ES-I3 (cell line): ENCODE data around the gene GPBP1L1.
A peak's percentile ranks its signal among the peaks of the same experiment; 100 is the strongest.
"Not testable (repeated sequence)": the region's sequence is repeated elsewhere in the genome, so short reads cannot be mapped to it uniquely, and the experiment has no call there.

Experiments
- H3K36me3 ChIP-seq: 2 replicates; pipeline ENCODE4 v1.6.1; 2013; ENCODE audit warnings: mild to moderate bottlenecking, low read length, control low read depth, moderate library complexity; ENCODE audit not compliant: insufficient read depth
- H3K4me1 ChIP-seq: 2 replicates; pipeline ENCODE4 v1.6.1; 2013; ENCODE audit warnings: mild to moderate bottlenecking, control low read depth, low read length; ENCODE audit not compliant: insufficient read depth
- H3K9ac ChIP-seq: 2 replicates; pipeline ENCODE4 v1.6.1; 2013; ENCODE audit warnings: low read depth, mild to moderate bottlenecking, low read length, moderate library complexity
- H3K9me3 ChIP-seq: 2 replicates; pipeline ENCODE4 v1.6.1; 2013; ENCODE audit warnings: mild to moderate bottlenecking, low read length, moderate library complexity; ENCODE audit not compliant: control insufficient read depth, insufficient read depth

The GPBP1L1 gene, protein sequence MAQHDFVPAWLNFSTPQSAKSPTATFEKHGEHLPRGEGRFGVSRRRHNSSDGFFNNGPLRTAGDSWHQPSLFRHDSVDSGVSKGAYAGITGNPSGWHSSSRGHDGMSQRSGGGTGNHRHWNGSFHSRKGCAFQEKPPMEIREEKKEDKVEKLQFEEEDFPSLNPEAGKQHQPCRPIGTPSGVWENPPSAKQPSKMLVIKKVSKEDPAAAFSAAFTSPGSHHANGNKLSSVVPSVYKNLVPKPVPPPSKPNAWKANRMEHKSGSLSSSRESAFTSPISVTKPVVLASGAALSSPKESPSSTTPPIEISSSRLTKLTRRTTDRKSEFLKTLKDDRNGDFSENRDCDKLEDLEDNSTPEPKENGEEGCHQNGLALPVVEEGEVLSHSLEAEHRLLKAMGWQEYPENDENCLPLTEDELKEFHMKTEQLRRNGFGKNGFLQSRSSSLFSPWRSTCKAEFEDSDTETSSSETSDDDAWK

DNA sequence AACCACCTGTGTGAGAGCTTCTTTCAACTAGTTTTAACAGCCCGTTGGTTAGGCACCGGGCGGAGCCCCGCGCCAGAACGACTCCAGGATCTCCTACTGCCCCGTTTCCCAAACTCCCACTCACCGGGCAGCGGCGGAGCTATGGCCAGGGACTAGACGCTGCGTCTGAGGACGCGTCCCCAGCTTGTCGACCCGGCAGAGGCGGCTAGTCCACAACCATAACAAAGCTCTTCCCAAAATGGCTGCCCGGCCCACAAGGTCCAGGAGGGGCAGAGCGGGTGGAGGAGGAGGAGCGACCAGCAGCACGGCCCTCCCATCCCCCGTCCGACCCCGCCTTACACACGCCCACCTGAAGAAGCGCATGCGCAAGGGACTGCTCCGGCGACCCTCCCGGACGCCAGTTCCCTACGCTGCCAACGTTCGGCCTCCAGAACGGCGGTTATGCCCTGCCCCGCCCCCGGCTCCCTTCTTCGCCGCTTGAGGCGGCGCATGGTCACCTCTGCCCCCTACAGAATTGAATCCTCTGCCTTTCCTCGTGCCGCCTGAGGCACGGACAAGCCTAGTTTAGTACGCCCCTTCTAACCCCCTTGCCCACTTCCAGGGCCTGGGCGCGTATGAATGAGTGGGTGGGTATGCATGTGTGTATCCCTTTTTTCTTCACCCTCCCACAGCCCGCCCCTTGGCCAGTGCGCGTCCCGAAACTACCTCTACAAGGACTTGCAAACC is at the start of gene GPBP1L1:
Gene GPBP1L1, minus strand, starts transcription at position 246 of the 726 bp plus-strand sequence. CDS start 27,446 bp downstream, outside the sequence.
- peak within 1 kb of the TSS; percentile 98 for H3K9ac ChIP-seq
- no peaks in the 10 kb centered on the region for H3K36me3 ChIP-seq
- H3K4me1 ChIP-seq, result peaks cover 17% of the 10 kb centered on the region
- H3K9me3 ChIP-seq, result no peaks in the 10 kb centered on the region

DNA sequence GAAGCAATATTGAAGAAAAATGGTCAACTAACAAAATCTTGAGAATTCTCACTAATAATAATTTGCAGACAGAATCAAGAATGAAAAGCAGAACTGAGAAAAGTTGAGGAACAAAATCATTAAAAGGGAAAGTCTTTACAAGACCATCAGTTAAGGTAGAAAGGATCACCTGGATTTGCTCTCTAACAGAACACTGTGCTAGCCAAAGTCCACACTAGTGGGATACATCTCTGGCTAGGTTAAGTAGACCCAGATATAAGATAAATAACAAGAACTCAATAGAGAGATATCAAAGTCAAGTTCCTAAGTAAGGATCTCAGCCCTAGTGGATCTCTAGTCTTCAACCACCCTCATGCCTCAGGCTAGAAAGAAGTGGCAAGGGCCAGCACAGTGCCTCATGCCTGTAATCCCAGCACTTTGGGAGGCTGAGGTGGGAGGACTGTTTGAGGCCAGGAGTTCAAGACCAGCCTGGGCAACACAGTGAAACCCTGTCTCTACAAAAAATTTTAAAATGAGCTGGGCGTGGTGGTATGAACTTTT is 44.5 kb upstream of the GPBP1L1 start:
- no peaks in the 10 kb centered on the region for H3K4me1 ChIP-seq
- H3K9me3 ChIP-seq, result no peaks in the 10 kb centered on the region
- no peaks in the 10 kb centered on the region for H3K36me3 ChIP-seq
- H3K9ac ChIP-seq, result no peak overlapping the region

DNA sequence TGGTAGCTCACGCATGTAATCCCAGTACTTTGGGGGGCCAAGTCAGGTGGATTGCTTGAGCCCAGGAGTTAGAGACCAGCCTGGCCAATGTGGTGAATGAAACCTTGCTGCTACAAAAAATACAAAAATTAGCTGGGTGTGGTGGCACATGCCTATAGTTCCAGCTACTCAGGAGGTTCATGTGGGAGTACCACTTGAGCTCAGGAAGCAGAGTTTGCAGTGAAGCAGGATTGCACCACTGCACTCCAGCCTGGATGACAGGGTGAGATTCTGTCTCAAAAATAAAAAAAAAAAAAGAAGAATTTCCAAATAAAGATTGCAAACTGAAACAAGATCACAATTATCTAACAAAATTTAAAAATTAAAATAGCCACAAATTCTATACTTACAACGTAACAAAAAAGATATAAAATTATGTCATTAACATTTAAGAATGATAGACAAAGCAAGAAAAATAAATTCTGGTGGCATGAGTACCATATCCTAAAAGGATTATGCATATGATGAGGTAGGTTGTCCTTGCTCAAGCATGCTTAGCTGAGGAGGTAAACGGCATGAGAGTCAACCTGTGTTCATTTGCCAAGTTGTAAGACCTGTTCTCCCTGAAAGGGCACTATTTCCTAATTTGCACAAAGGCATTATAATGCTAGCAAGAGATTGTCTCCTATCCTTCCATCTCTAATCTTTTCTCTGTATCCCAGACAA is 43.9 kb upstream of the GPBP1L1 start:
- Histone ChIP-seq H3K4me1 (no peaks in the 10 kb centered on the region), H3K9me3 (no peaks in the 10 kb centered on the region), H3K9ac (no peak overlapping the region), H3K36me3 (no peaks in the 10 kb centered on the region)

DNA sequence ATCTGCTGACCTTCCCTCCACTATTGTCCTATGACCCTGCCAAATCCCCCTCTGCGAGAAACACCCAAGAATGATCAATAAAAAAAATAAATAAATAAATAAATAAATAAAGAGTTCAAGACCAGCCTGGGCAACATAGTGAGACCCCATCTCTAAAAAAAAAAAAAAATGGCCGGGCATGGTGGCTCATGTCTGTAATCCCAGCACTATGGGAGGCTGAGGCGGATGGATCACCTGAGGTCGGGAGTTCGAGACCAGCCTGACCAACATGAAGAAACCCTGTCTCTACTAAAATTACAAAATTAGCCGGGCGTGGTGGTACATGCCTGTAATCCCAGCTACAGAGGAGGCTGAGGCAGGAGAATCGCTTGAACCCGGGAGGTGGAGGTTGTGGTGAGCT is 39.7 kb upstream of the GPBP1L1 start:
- H3K9me3 ChIP-seq, H3K36me3 ChIP-seq, H3K9ac ChIP-seq, H3K4me1 ChIP-seq: not testable (repeated sequence)

DNA sequence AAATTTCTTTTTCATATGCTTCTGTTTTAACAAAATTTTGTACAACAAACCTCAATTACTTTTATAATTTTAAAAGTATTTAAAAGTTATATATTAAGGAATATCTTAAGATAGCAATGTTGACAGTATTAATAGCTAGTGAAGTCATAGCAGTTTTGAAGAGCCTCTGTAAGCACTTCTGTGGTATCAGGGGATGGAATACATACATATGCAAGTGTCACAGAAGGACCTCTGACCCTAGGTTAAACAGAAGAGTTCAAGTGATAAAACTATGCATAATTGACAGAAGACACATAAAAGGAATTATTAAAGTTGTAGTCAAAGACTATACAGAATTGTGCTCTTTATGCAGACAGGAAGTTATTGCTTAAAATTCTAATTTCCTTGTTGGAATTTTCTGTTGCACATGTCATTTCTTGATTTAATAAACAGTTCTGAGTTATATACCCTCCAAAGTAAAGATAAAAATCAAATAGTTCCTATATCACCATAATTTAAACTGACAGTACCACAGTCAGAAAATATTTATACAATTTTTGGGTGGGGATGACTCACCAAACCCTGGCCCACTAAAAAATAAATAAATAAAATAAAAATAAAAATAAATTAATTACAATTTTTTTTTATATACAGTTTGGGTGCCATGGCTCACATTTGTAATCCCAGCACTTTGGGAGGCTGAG is 37.1 kb upstream of the GPBP1L1 start:
- Histone ChIP-seq H3K9me3 (no peaks in the 10 kb centered on the region), H3K4me1 (no peaks in the 10 kb centered on the region), H3K36me3 (no peaks in the 10 kb centered on the region), H3K9ac (no peak overlapping the region)

DNA sequence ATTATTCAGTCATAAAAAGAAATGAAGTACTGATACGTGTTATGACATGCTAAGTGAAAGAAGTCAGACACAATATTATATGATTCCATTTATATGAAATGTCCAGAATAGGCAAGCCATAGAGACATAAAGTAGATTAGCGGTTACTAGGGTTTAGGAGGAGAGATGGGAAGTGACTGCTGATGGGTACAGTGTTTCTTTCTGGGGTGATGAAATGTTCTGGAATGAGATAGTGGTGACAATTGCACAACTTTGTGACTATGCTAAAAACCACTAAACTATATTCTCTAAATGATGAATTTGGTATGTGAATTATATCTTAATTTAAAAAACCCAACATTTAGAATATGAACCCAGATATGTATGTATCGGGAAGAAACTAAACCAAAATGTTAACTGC is 36.5 kb upstream of the GPBP1L1 start:
- Histone ChIP-seq H3K36me3 (no peaks in the 10 kb centered on the region), H3K9ac (no peak overlapping the region), H3K4me1 (no peaks in the 10 kb centered on the region), H3K9me3 (no peaks in the 10 kb centered on the region)

DNA sequence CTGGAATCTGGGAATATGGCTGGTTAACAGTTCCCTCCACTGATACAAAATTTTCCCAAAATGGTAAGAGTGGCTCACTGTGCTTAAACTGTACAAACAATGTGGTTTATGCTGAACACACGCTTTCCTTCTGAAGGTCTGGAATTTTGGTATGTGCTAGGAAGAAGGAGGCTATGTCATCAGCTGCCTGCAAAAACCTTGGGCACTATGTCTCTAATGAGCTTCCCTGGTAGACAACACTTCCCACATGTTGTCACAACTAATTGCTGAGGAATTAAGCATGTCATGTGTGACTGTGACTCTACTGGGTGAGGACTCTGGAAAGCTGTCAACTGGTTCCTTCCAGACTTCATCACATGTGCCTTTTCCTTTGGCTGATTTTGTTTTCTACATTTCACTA is 34.9 kb upstream of the GPBP1L1 start:
- Histone ChIP-seq H3K9me3 (no peaks in the 10 kb centered on the region), H3K36me3 (no peaks in the 10 kb centered on the region), H3K9ac (no peak overlapping the region), H3K4me1 (no peaks in the 10 kb centered on the region)

DNA sequence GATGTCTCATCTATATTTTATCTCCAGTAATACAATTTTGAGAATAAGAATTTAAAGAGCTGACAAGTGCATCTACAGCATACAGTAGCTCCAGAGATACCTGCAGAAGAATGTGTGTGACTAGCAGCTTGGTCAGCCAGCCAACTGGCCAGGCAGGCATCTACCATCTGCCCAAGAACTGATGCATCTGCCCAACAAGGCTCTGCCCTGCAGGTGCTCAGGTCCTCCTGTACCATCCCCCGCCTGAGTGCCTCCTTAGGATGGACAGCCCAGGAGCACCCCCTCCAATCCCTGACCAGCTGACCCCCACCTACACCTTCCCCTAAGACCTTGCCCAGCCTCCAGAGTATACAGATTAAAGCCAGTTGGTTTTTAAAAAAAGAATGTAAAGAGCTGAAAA is 32.0 kb upstream of the GPBP1L1 start:
- H3K9me3 ChIP-seq, result no peaks in the 10 kb centered on the region
- H3K4me1 ChIP-seq, result no peaks in the 10 kb centered on the region
- no peak overlapping the region for H3K9ac ChIP-seq
- H3K36me3 ChIP-seq, result no peaks in the 10 kb centered on the region

DNA sequence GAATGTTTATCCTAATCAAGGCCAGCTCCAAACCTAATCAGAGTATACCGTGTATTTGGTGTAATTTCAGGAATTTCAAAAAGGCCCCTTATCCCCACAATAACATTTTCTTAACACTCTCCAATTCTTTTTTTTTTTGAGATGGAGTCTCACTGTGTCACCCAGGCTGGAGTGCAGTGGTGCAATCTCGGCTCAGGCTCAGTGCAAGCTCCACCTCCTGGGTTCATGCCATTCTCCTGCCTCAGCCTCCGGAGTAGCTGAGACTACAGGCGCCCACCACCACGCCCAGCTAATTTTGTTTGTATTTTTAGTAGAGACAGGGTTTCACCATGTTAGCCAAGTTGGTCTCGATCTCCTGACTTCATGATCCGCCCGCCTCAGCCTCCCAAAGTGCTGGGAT is 31.1 kb upstream of the GPBP1L1 start:
- H3K4me1 ChIP-seq, H3K36me3 ChIP-seq, H3K9ac ChIP-seq, H3K9me3 ChIP-seq: not testable (repeated sequence)

DNA sequence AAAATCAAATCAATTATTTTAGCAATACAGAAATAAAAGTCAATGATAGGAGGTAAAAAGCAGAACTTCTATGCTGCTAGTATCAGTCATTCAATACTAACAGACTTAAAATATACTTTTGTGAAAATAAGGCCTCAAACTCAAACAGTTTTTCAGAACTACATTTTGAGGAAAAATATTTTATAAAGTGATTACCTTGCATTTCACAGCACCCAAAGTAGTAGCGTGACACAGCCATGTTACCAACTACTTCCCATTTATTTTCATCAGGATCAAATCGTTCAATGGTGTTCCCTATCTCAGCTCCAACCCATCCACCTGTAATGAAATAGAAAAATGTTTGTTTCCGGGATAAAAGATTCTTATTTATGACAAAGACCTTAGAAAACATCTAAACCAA is 30.4 kb upstream of the GPBP1L1 start:
- Histone ChIP-seq H3K36me3 (no peaks in the 10 kb centered on the region), H3K9me3 (no peaks in the 10 kb centered on the region), H3K4me1 (no peaks in the 10 kb centered on the region), H3K9ac (no peak overlapping the region)

DNA sequence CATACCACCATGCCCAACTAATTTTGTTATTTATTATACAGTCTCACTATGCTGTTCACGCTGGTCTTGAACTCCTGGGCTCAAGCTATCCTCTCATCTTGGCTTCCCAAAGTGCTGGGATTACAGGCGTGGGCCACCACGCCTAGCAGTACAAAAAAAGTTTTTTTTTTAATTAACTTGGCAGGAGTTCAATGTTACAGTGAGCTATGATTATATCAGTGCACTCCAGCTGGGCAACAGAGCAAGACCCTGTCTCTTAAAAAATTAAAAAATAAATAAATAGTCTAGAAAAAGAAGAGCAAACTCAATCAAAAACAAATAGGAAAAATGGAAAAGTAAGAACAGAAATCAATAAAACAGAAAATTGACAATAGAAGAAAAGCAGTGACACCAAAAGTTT is 27.4 kb upstream of the GPBP1L1 start:
- Histone ChIP-seq H3K4me1 (no peaks in the 10 kb centered on the region), H3K36me3 (no peaks in the 10 kb centered on the region), H3K9ac (no peak overlapping the region), H3K9me3 (no peaks in the 10 kb centered on the region)

DNA sequence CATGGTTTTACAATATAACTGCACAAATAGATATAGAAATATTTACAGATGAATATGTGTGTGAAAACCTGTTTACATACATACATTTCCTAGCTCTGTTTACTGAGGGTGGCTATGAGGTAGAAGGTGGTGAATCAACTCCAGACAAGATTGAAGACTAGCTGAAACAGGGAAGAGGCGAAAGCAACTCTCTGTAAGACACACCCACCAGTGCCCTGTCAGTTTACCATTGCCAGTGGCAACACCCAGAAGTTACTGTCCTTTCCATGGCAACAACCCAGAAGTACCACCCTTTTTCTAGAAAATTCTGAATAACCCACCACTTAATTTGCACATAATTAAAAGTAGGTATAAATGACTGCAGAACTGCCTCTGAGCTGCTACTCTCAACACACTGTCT is 18.3 kb upstream of the GPBP1L1 start:
- no peaks in the 10 kb centered on the region for H3K9me3 ChIP-seq
- no peaks in the 10 kb centered on the region for H3K4me1 ChIP-seq
- no peaks in the 10 kb centered on the region for H3K36me3 ChIP-seq
- H3K9ac ChIP-seq, result no peak overlapping the region

DNA sequence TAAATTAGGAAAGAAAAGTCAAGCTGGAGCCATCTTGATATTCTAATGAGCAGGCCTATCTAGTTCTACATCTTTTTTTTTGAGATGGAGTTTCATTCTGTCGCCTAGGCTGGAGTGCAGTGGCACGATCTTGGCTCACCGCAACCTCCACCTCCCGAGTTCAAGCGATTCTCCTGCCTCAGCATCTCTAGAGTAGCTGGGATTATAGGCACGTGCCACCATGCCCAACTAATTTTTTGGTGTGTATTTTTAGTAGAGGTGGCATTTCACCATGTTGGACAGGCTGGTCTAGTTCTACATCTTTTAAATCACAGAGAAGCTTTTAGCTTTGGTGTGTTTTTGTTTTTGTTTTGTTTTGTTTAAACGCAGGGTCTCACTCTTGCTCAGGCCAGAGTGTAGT is 8.5 kb upstream of the GPBP1L1 start:
- Histone ChIP-seq H3K9me3 (no peaks in the 10 kb centered on the region), H3K36me3 (peaks cover 18% of the 10 kb centered on the region), H3K4me1 (no peaks in the 10 kb centered on the region), H3K9ac (no peak overlapping the region)

DNA sequence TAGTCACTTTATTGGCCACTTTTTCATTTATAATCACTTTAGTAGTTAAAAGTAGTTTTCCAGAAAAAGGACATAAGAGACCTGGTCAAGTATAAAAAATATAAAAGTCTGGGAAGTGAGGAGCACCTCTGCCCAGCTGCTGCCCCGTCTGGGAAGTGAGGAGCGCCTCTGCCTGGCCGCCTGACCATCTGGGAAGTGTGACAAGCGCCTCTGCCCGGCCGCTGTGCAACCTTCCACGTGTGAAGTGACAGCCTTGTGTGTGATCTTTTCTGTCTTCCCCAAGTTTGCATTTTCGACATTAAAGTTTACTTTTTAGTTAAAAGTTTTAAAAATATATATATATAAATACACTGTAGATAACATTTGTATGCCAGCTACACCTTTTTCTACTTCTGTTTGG is 7.5 kb upstream of the GPBP1L1 start:
- H3K36me3 ChIP-seq, result peaks cover 18% of the 10 kb centered on the region
- not testable (repeated sequence) for H3K4me1 ChIP-seq, H3K9ac ChIP-seq, H3K9me3 ChIP-seq
